SK-N-SH treated with all-trans-retinoic acid at 6 μM for 48 hours (cell line): ENCODE results near the gene GMPS.
A peak's percentile ranks its signal among the peaks of the same experiment; 100 is the strongest.

ENCODE experiments used
- ATAC-seq: fragments of 200-7000 bp; cut with Tn5 transposase; 3 replicates; pipeline ENCODE4 v1.9.1; 2020; ENCODE audit warnings: mild to moderate bottlenecking, moderate library complexity
- ARNTL ChIP-seq: fragments of 450-650 bp; formaldehyde crosslinking; IDR thresholded peaks from 2 replicates; pipeline ENCODE4 v1.5.0; 2020; ENCODE audit warnings: low read depth, mild to moderate bottlenecking, moderate library complexity, borderline replicate concordance
- BACH2 ChIP-seq: fragments of 250-450 bp; sonication (Bioruptor Pico); IDR thresholded peaks from 2 replicates; pipeline ENCODE4 v1.9.0; 2021; ENCODE audit warnings: mild to moderate bottlenecking, borderline replicate concordance
- CREB5 ChIP-seq: fragments of 250-450 bp; sonication (Bioruptor Pico); IDR thresholded peaks from 2 replicates; pipeline ENCODE4 v1.5.1; 2020; ENCODE audit warnings: low read depth, mild to moderate bottlenecking, moderate library complexity
- CSDC2 ChIP-seq: fragments of 250-450 bp; sonication (Bioruptor Pico); IDR thresholded peaks from 2 replicates; pipeline ENCODE4 v1.5.0; 2020; ENCODE audit warnings: mild to moderate bottlenecking, moderate library complexity
- ESRRG ChIP-seq: fragments of 250-450 bp; sonication (Bioruptor Pico); IDR thresholded peaks from 2 replicates; pipeline ENCODE4 v1.6.1; 2021; ENCODE audit warnings: mild to moderate bottlenecking
- GLIS3 ChIP-seq: fragments of 250-450 bp; sonication (Bioruptor Pico); IDR thresholded peaks from 2 replicates; pipeline ENCODE4 v1.5.0; 2020; ENCODE audit warnings: mild to moderate bottlenecking, moderate library complexity
- ISL1 ChIP-seq: fragments of 250-450 bp; sonication (Bioruptor Pico); IDR thresholded peaks from 2 replicates; pipeline ENCODE4 v2.1.2; 2022; ENCODE audit warnings: mild to moderate bottlenecking, moderate library complexity
- PPARA ChIP-seq: fragments of 250-450 bp; sonication (Bioruptor Pico); IDR thresholded peaks from 2 replicates; pipeline ENCODE4 v1.5.0; 2020; ENCODE audit warnings: mild to moderate bottlenecking, borderline replicate concordance
- RARB ChIP-seq: fragments of 250-450 bp; sonication (Bioruptor Pico); IDR thresholded peaks from 2 replicates; pipeline ENCODE4 v1.8.0; 2021; ENCODE audit warnings: mild to moderate bottlenecking, moderate library complexity
- SNAI2 ChIP-seq: fragments of 250-450 bp; sonication (Bioruptor Pico); IDR thresholded peaks from 2 replicates; pipeline ENCODE4 v1.5.0; 2020; ENCODE audit warnings: mild to moderate bottlenecking, moderate library complexity
- TCF4 ChIP-seq: fragments of 250-450 bp; sonication (Bioruptor Pico); IDR thresholded peaks from 2 replicates; pipeline ENCODE4 v1.8.0; 2021; ENCODE audit warnings: mild to moderate bottlenecking, moderate library complexity, borderline replicate concordance
- TOX ChIP-seq: fragments of 250-450 bp; sonication (Bioruptor Pico); IDR thresholded peaks from 2 replicates; pipeline ENCODE4 v1.8.0; 2021; ENCODE audit warnings: mild to moderate bottlenecking, moderate library complexity, borderline replicate concordance
- TSHZ2 ChIP-seq: fragments of 250-450 bp; sonication (Bioruptor Pico); IDR thresholded peaks from 2 replicates; pipeline ENCODE4 v1.5.0; 2020; ENCODE audit warnings: mild to moderate bottlenecking, moderate library complexity
- ZNF565 ChIP-seq: fragments of 450-650 bp; formaldehyde crosslinking; conservative IDR thresholded peaks from 2 replicates; pipeline ENCODE4 v1.5.0; 2020; ENCODE audit warnings: low read depth, mild to moderate bottlenecking, moderate library complexity
- ZNF70 ChIP-seq: fragments of 450-650 bp; formaldehyde crosslinking; IDR thresholded peaks from 2 replicates; pipeline ENCODE4 v1.5.0; 2020; ENCODE audit warnings: mild to moderate bottlenecking, moderate library complexity
- ZNF8 ChIP-seq: fragments of 450-650 bp; formaldehyde crosslinking; IDR thresholded peaks from 2 replicates; pipeline ENCODE4 v1.5.0; 2020; ENCODE audit warnings: mild to moderate bottlenecking, moderate library complexity

Gene GMPS

GRCh38 chr3:155863072-155863784, 7.2 kb upstream of the GMPS start (continued):
- no peak for TF ChIP-seq TSHZ2 (CRISPR knock-in tag)
- TF ChIP-seq ZNF8 (CRISPR knock-in tag), result no peak
- TF ChIP-seq CREB5, result no peak
- TF ChIP-seq RARB (CRISPR knock-in tag), result no peak
- no peak for TF ChIP-seq PPARA (CRISPR knock-in tag)
- TF ChIP-seq CSDC2, result no peak
- no peak for TF ChIP-seq GLIS3
- TF ChIP-seq SNAI2 (CRISPR knock-in tag), result no peak

- ATAC-seq, result no peak
- TF ChIP-seq ZNF565 (CRISPR knock-in tag) (no peak), RARB (CRISPR knock-in tag) (no peak), ZNF70 (no peak), ARNTL (CRISPR knock-in tag) (no peak)
These were observed 759 bp upstream of the GMPS start for GRCh38 chr3:155869691-155870090.

- peak; percentile 43 for ATAC-seq
- no peak for TF ChIP-seq CREB5
- TF ChIP-seq ISL1, result no peak
- no peak for TF ChIP-seq CSDC2
- no peak for TF ChIP-seq SNAI2 (CRISPR knock-in tag)
- no peak for TF ChIP-seq BACH2 (CRISPR knock-in tag)
- TF ChIP-seq ESRRG, result no peak
- TF ChIP-seq ZNF8 (CRISPR knock-in tag), result no peak
- no peak for TF ChIP-seq ARNTL (CRISPR knock-in tag)
- no peak for TF ChIP-seq TSHZ2 (CRISPR knock-in tag)
These were observed 695 bp downstream of the GMPS start for GRCh38 chr3:155870945-155871745.

- no peak for ATAC-seq
- no peak for TF ChIP-seq ZNF565 (CRISPR knock-in tag)
- no peak for TF ChIP-seq ESRRG
- TF ChIP-seq BACH2 (CRISPR knock-in tag), result no peak
- TF ChIP-seq TCF4 (CRISPR knock-in tag), result no peak
- TF ChIP-seq TOX, result no peak
- no peak for TF ChIP-seq GLIS3
- TF ChIP-seq ZNF70, result no peak
These were observed 1.3 kb downstream of the GMPS start for GRCh38 chr3:155871746-155872158.
